Heart right ventricle (tissue), 16 donors: ENCODE results near the gene DHDDS. TPM values are rescaled to one million over a fixed set of nuclear protein-coding genes. Genes with fewer than 3 reads are reported as not detected.
A peak's percentile ranks its signal among the peaks of the same experiment; 100 is the strongest.

Experiments used
- ATAC-seq, 8 donors: fragments of 200-7000 bp; cut with Tn5 transposase; one replicate each; pipeline ENCODE4 v1.9.1; 2020; ENCODE audit warnings: mild to moderate bottlenecking in 8 of 8, moderate library complexity in 8 of 8, moderate number of reproducible peaks in 1 of 8
- DNase-seq, 2 donors: peaks; one replicate each; pipeline ENCODE4 v3.0.0-alpha.2; 2020
- H3K27ac ChIP-seq, 10 donors: fragments of 200-600 bp; sonication (generic) in 2 of 10; one replicate each; pipeline versions ENCODE4 v1.5.0 to v1.8.0; 2020 to 2022; ENCODE audit warnings: mild to moderate bottlenecking in 3 of 10
- H3K27me3 ChIP-seq, 7 donors: fragments of 200-600 bp; one replicate each; pipeline ENCODE4 v1.8.0; 2021 to 2022; ENCODE audit warnings: mild to moderate bottlenecking in 2 of 7
- H3K36me3 ChIP-seq, 9 donors: fragments of 200-600 bp; sonication (generic) in 1 of 9; one replicate each; pipeline versions ENCODE4 v1.5.0 to v1.8.0; 2020 to 2022; ENCODE audit warnings: mild to moderate bottlenecking in 2 of 9
- H3K4me1 ChIP-seq, 9 donors: fragments of 200-600 bp; sonication (generic) in 1 of 9; one replicate each; pipeline versions ENCODE4 v1.5.0 to v1.8.0; 2020 to 2022; ENCODE audit warnings: mild to moderate bottlenecking in 4 of 9
- H3K4me3 ChIP-seq, 10 donors: fragments of 200-600 bp; sonication (generic) in 2 of 10; one replicate each; pipeline versions ENCODE4 v1.5.0 to v1.8.0; 2020 to 2022; ENCODE audit warnings: mild to moderate bottlenecking in 7 of 10, moderate library complexity in 2 of 10
- H3K9me3 ChIP-seq, 11 donors: fragments of 200-600 bp in 10 of 11; sonication (generic) in 2 of 11; one replicate each; pipeline versions ENCODE4 v1.5.0 to v1.8.0; 2013 to 2022; ENCODE audit warnings: mild to moderate bottlenecking in 2 of 11, control low read depth in 1 of 11, moderate library complexity in 1 of 11
- WGBS, 2 donors: extraction: QIAGEN DNeasy Blood & Tissue Kit; methylation state at CpG; one replicate each; pipeline ENCODE4 v1.1.7; 2013; ENCODE audit warnings: inconsistent platforms in 1 of 2; 5-methylcytosine and 5-hydroxymethylcytosine counted together
- intact Hi-C, 10 donors: fragments of 100-400 bp; cut with DNase I; formaldehyde crosslinking; loops; one replicate each; pipeline versions ENCODE4 v1.11.1 to v1.14.2; 2022
- polyA plus RNA-seq, 2 donors: library from polyadenylated mRNA; stranded (reverse); fragments of 200-250 nt; gene quantifications; one replicate each; pipeline ENCODE4 v1.2.3, GENCODE V29; 2013
- total RNA-seq, 10 donors: library from RNA; stranded (reverse); fragmentation: NEBNext Ultra II Directional in 3 of 10; extraction: Animal tissue kit (Norgen Biotek cat#: 25700) in 3 of 10; gene quantifications; one replicate each; pipeline versions ENCODE4 v1.2.1 to v1.2.4, GENCODE V29; 2021 to 2023
- TF ChIP-seq, protein P1 (sequence below), 9 donors: fragments of 200-600 bp; sonication (generic) in 2 of 9; IDR thresholded peaks; one replicate each; pipeline versions ENCODE4 v1.5.0 to v1.8.0; 2021 to 2022; ENCODE audit warnings: antibody characterized with exemption in 9 of 9, mild to moderate bottlenecking in 5 of 9, moderate library complexity in 1 of 9
- donor health status: Arrhythmogenic right ventricular cardiomyopathy.
- donor health status: ischemic (EF 13 %, LVEDD 7.1; RV severe dilation, severe dysfunction).
- donor health status: healthy with polysubstance abuse.
- donor health status: DM: no; HTN: yes; CAD: no.
- donor health status: DM: no; HTN: no; CAD: no.
- donor health status: ischemic (EF 25% LVEDD 6.9; RV normal size, moderate dysfunction).
- donor health status: ischemic (EF 25% LVEDD 5.7; RV mildly dilated, moderate dysfunction).
- donor health status: healthy.
- donor health status: DM: yes; HTN: yes; CAD: no.
- donor health status: Ischemic cardiomyopathy.
- donor health status: ischemic (EF 35%, LVEDD 5.7; RV mildly dilated, moderate dysfunction).
- donor health status: nonischemic (EF 11% LVEDD 7.7; RV severe dilation, severe dysfunction).
- donor health status: DM: yes; HTN: yes; CAD: no.
- donor health status: PGD.
- donor health status: ischemic (EF 29% LVEDD 5.4; RV normal size, mild dysfunction).
- donor health status: nonischemic (EF 23%, LVEDD 6.1; RV moderate dilation, normal function).

The DHDDS gene
- total and polyA plus RNA-seq, 12 donors = 22.1 to 45.8 (median 31.6) TPM

- H3K4me1 ChIP-seq = no peaks in the 10 kb centered on the region
- WGBS, 2 donors = 90 to 97% methylated on average over 4 of the region's 4 CpGs
- no peak for ATAC-seq
- intact Hi-C loops = no loop called here
- no peak for DNase-seq
- TF ChIP-seq, protein P1, sequence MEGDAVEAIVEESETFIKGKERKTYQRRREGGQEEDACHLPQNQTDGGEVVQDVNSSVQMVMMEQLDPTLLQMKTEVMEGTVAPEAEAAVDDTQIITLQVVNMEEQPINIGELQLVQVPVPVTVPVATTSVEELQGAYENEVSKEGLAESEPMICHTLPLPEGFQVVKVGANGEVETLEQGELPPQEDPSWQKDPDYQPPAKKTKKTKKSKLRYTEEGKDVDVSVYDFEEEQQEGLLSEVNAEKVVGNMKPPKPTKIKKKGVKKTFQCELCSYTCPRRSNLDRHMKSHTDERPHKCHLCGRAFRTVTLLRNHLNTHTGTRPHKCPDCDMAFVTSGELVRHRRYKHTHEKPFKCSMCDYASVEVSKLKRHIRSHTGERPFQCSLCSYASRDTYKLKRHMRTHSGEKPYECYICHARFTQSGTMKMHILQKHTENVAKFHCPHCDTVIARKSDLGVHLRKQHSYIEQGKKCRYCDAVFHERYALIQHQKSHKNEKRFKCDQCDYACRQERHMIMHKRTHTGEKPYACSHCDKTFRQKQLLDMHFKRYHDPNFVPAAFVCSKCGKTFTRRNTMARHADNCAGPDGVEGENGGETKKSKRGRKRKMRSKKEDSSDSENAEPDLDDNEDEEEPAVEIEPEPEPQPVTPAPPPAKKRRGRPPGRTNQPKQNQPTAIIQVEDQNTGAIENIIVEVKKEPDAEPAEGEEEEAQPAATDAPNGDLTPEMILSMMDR (IDR thresholded peaks at IDR 0.05) = no peak
- H3K27me3 ChIP-seq = peaks cover 0 to 7% (median 2%) of the 10 kb centered on the region in 7 donors
- no peaks in the 10 kb centered on the region for H3K36me3 ChIP-seq
- H3K9me3 ChIP-seq = no peaks in the 10 kb centered on the region
- H3K4me3 ChIP-seq = no peak overlapping the region
- no peak overlapping the region for H3K27ac ChIP-seq
Observed at GRCh38 chr1:26516987-26517765, 85.1 kb downstream of the DHDDS start.

DNA sequence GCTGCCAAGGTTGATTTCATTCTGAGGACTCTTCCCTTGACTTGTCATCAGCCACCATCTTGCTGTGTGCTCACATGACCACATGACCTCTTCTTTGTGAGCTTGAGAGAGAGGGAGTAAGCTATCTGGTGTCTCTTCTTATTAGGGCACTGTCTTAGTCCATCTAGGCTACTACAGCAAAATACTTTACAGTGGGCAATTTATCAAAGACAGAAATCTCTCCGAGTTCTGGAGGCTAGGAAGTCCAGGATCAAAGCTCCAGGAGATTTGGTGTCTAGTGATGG, 85.6 kb downstream of the DHDDS start:
- no peaks in the 10 kb centered on the region for H3K4me1 ChIP-seq

DNA sequence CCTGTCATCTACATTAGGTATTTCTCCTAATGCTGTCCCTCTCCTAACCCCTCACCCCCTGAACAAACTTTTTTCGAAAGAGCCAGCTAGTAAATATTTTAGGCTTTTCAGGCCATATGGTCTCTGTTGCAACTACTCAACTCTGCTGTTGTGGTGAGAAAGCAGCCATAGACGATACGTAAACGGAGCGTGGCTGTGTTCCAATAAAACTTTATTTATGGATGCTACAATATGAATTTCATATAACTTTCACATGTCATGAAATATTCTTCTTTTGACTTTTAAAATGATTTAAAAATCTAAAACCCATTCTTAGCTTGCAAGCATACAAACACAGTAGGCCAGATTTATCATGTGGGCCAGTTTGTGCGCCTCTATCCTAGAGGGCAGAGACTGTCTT, 86.2 kb downstream of the DHDDS start:
- intact Hi-C loops = no loop called here
- DNase-seq = no peak
- WGBS, 2 donors = 87 to 88% methylated on average over 6 of the region's 6 CpGs

More for the DNA sequence above, 85.6 kb downstream of the DHDDS start:
- ATAC-seq (no peak), DNase-seq (no peak)
- Histone ChIP-seq H3K36me3 (no peaks in the 10 kb centered on the region), H3K27ac (no peak overlapping the region), H3K27me3 (peaks cover 0 to 11% (median 4%) of the 10 kb centered on the region in 7 donors), H3K4me3 (no peak overlapping the region), H3K9me3 (no peaks in the 10 kb centered on the region)
- intact Hi-C loops = no loop called here
- TF ChIP-seq, protein P1 (IDR thresholded peaks at IDR 0.05) = no peak
- WGBS, 2 donors = 81 to 83% methylated on average over 1 of the region's 1 CpG

DNA sequence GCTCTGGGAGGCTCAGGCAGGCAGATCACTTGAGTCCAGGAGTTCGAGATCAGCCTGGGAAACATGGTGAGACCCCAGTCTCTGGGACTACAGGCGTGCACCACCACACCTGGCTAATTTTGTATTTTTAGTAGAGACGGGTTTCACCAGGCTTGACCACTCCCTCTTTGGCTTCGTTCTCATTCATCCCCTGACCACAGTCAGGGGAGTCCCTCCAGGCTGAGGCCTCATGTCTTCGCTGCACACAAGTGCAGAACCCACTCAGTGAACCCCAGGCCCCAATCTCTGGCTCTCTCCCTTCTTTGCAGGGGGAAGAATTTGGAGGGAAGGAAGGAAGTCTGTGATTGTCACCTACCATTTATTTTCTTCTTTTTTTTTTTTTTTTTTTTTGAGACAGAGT, 88.2 kb downstream of the DHDDS start:
- Histone ChIP-seq H3K36me3 (no peaks in the 10 kb centered on the region), H3K4me1 (no peaks in the 10 kb centered on the region), H3K4me3 (no peak overlapping the region), H3K27ac (peak overlapping the region in 1 of 10 donors; percentile 20), H3K27me3 (peaks cover 0 to 31% (median 16%) of the 10 kb centered on the region in 7 donors), H3K9me3 (no peaks in the 10 kb centered on the region)
- intact Hi-C loops = no loop called here
- TF ChIP-seq, protein P1 (IDR thresholded peaks at IDR 0.05) = no peak
- no peak for DNase-seq
- ATAC-seq = no peak
- WGBS, 2 donors = 80 to 84% methylated on average over 5 of the region's 5 CpGs

More for the DNA sequence above, 86.2 kb downstream of the DHDDS start:
- no peak overlapping the region for H3K27ac ChIP-seq
- peaks cover 0 to 18% (median 5%) of the 10 kb centered on the region in 7 donors for H3K27me3 ChIP-seq
- no peak overlapping the region for H3K4me3 ChIP-seq
- H3K36me3 ChIP-seq = no peaks in the 10 kb centered on the region
- no peaks in the 10 kb centered on the region for H3K9me3 ChIP-seq
- TF ChIP-seq, protein P1 (IDR thresholded peaks at IDR 0.05) = no peak
- no peaks in the 10 kb centered on the region for H3K4me1 ChIP-seq
- no peak for ATAC-seq

Other genes starting within 250 kb of the DHDDS start
- gene CATSPER4, start 241.7 kb upstream of the DHDDS start, total RNA-seq = not detected
- not detected for gene CATSPER4, start 241.7 kb upstream of the DHDDS start, polyA plus RNA-seq
- 10 to 100 TPM; 29.9 to 74.5 (median 53.8) TPM for gene CEP85, start 198.1 kb upstream of the DHDDS start, total RNA-seq
- gene CEP85, start 198.1 kb upstream of the DHDDS start, polyA plus RNA-seq = 10 to 100 TPM in 1 of 2 donors, 1 to 10 TPM in 1; 7.0 to 30.9 TPM
- 100 to 1,000 TPM in 1 of 10 donors, 10 to 100 TPM in 9; 18.4 to 116 (median 25.2) TPM for gene SH3BGRL3, start 152.2 kb upstream of the DHDDS start, total RNA-seq
- 100 to 1,000 TPM in 1 of 2 donors, 10 to 100 TPM in 1; 96.3 to 153 TPM for gene SH3BGRL3, start 152.2 kb upstream of the DHDDS start, polyA plus RNA-seq
- 10 to 100 TPM in 2 of 10 donors, 1 to 10 TPM in 8; 5.4 to 14.1 (median 7.1) TPM for gene UBXN11, start 125.7 kb upstream of the DHDDS start, total RNA-seq
- 10 to 100 TPM; 12.3 to 20.2 TPM for gene UBXN11, start 125.7 kb upstream of the DHDDS start, polyA plus RNA-seq
- gene CD52, start 114.4 kb upstream of the DHDDS start, total RNA-seq = 10 to 100 TPM in 2 of 10 donors, 1 to 10 TPM in 8; 1.9 to 62.6 (median 5.1) TPM
- gene CD52, start 114.4 kb upstream of the DHDDS start, polyA plus RNA-seq = 10 to 100 TPM in 1 of 2 donors, 1 to 10 TPM in 1; 9.3 to 25.2 TPM
- under 1 TPM in 1 of 10 donors, not detected in 9; 0.64 TPM for gene CRYBG2, start 78.2 kb upstream of the DHDDS start, total RNA-seq
- under 1 TPM in 1 of 2 donors, not detected in 1; 0.03 TPM for gene CRYBG2, start 78.2 kb upstream of the DHDDS start, polyA plus RNA-seq
- 1 to 10 TPM in 1 of 10 donors, under 1 TPM in 1, not detected in 8; 0.15 to 1.3 TPM for gene ZNF683, start 59.6 kb upstream of the DHDDS start, total RNA-seq
- gene ZNF683, start 59.6 kb upstream of the DHDDS start, polyA plus RNA-seq = under 1 TPM in 1 of 2 donors, not detected in 1; 0.04 TPM
- under 1 TPM in 1 of 10 donors, not detected in 9; 0.15 TPM for gene LIN28A, start 21.5 kb upstream of the DHDDS start, total RNA-seq
- not detected for gene LIN28A, start 21.5 kb upstream of the DHDDS start, polyA plus RNA-seq
- 100 to 1,000 TPM; 104 to 221 (median 212) TPM for gene HMGN2, start 40.1 kb downstream of the DHDDS start, total RNA-seq
- 100 to 1,000 TPM; 133 to 199 TPM for gene HMGN2, start 40.1 kb downstream of the DHDDS start, polyA plus RNA-seq
- 10 to 100 TPM in 1 of 10 donors, 1 to 10 TPM in 9; 1.4 to 12.2 (median 2.7) TPM for gene RPS6KA1, start 97.4 kb downstream of the DHDDS start, total RNA-seq
- 1 to 10 TPM; 2.8 to 4.3 TPM for gene RPS6KA1, start 97.4 kb downstream of the DHDDS start, polyA plus RNA-seq